Suprapubic skin (tissue), 4 donors: ENCODE data around the gene MYMK.

Experiments
- EP300 ChIP-seq: sonication (generic); formaldehyde crosslinking; IDR thresholded peaks from one replicate; pipeline ENCODE4 v1.6.1; 2017; ENCODE audit warnings: antibody characterized with exemption
- POLR2AphosphoS5 ChIP-seq, 3 donors: sonication (generic); formaldehyde crosslinking; IDR thresholded peaks; one replicate each; pipeline ENCODE4 v1.6.1; 2017; ENCODE audit warnings: antibody characterized with exemption in 3 of 3
- TF ChIP-seq, protein P1 (sequence below), 2 donors: fragments of 200-600 bp in 1 of 2; fragments of 450-650 bp in 1 of 2; sonication (generic) in 1 of 2; IDR thresholded peaks; one replicate each; pipeline ENCODE4 v1.5.1; 2016 to 2019; ENCODE audit warnings: antibody characterized with exemption in 2 of 2, mild to moderate bottlenecking in 1 of 2, moderate library complexity in 1 of 2

- TF ChIP-seq POLR2AphosphoS5 (IDR thresholded peaks at IDR 0.05) (no peak), EP300 (no peak)
- TF ChIP-seq, protein P1, sequence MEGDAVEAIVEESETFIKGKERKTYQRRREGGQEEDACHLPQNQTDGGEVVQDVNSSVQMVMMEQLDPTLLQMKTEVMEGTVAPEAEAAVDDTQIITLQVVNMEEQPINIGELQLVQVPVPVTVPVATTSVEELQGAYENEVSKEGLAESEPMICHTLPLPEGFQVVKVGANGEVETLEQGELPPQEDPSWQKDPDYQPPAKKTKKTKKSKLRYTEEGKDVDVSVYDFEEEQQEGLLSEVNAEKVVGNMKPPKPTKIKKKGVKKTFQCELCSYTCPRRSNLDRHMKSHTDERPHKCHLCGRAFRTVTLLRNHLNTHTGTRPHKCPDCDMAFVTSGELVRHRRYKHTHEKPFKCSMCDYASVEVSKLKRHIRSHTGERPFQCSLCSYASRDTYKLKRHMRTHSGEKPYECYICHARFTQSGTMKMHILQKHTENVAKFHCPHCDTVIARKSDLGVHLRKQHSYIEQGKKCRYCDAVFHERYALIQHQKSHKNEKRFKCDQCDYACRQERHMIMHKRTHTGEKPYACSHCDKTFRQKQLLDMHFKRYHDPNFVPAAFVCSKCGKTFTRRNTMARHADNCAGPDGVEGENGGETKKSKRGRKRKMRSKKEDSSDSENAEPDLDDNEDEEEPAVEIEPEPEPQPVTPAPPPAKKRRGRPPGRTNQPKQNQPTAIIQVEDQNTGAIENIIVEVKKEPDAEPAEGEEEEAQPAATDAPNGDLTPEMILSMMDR (IDR thresholded peaks at IDR 0.05) = no peak
These were observed 30.0 kb upstream of the MYMK start for GRCh38 chr9:133554729-133555128.
